HG02588 (cell line): ENCODE results near the gene TLNRD1.

ENCODE experiments used
- ATAC-seq: cut with Tn5 transposase; IDR thresholded peaks from one replicate; pipeline ENCODE4 v1.9.1; 2021; ENCODE audit warnings: mild to moderate bottlenecking, moderate library complexity; ENCODE audit not compliant: unreplicated experiment

Gene TLNRD1

DNA sequence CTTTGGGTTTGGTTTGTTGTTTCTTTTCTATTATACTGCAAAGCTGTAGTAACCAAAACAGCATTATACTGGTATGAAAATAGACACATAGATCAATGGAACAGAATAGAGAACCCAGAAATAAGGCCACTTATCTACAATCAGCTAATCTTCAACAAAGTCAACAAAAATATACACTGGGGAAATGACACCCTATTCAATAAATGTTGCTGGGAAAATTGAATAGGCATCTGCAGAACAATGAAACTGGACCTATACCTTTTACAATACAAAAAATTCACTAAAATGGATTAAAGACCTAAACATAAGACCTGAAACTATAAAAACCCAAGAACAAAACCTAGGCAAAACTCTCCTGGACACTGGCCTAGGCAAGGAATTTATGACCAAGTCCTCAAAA lies 52.9 kb downstream of the TLNRD1 start:
- ATAC-seq, result no peak

DNA sequence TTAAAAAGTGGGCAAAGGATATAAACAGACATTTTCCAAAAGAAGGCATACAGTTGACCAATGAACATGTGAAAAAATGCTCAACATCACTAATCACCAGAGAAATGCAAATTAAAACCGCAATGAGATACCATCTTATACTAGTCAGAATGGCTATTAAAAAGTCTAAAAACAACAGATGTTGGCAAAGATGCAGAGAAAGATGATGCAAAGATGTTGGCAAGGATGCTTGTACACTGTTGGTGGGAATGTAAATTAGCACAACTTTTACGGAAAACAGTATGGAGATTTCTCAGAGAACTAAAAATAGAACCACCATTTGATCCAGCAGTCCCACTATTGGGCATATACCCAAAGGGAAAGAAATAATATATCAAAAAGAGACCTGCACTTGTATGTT lies 53.5 kb downstream of the TLNRD1 start:
- no peak for ATAC-seq
